ENCODE results near the gene KAT2B.
A peak's percentile ranks its signal among the peaks of the same experiment; 100 is the strongest.

The KAT2B gene

DNA sequence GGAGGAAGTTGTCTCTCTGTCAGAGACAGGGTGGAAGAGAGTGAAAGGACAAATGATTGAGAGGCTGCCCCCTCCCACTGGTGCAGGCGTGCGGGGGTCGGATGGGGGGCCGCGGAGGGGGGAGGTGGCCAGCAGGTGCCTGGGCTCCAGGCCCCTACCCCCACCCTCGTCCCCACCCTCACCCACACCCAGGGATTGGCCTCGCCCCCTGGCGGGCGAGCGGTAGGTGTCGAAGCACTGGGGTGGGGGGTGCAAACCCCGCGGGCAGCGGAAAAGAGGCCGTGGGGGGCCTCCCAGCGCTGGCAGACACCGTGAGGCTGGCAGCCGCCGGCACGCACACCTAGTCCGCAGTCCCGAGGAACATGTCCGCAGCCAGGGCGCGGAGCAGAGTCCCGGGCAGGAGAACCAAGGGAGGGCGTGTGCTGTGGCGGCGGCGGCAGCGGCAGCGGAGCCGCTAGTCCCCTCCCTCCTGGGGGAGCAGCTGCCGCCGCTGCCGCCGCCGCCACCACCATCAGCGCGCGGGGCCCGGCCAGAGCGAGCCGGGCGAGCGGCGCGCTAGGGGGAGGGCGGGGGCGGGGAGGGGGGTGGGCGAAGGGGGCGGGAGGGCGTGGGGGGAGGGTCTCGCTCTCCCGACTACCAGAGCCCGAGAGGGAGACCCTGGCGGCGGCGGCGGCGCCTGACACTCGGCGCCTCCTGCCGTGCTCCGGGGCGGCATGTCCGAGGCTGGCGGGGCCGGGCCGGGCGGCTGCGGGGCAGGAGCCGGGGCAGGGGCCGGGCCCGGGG is at the start of gene KAT2B:
Gene KAT2B (plus strand): TSS at position 682 of the 783 bp plus-strand sequence. CDS start 32 bp downstream, at position 714.
- DNase-seq (ENCODE audit: low read depth in 2 of 2), result peak; percentile 57 to 62
- TF ChIP-seq, protein P1, sequence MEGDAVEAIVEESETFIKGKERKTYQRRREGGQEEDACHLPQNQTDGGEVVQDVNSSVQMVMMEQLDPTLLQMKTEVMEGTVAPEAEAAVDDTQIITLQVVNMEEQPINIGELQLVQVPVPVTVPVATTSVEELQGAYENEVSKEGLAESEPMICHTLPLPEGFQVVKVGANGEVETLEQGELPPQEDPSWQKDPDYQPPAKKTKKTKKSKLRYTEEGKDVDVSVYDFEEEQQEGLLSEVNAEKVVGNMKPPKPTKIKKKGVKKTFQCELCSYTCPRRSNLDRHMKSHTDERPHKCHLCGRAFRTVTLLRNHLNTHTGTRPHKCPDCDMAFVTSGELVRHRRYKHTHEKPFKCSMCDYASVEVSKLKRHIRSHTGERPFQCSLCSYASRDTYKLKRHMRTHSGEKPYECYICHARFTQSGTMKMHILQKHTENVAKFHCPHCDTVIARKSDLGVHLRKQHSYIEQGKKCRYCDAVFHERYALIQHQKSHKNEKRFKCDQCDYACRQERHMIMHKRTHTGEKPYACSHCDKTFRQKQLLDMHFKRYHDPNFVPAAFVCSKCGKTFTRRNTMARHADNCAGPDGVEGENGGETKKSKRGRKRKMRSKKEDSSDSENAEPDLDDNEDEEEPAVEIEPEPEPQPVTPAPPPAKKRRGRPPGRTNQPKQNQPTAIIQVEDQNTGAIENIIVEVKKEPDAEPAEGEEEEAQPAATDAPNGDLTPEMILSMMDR (IDR thresholded peaks at IDR 0.05; ENCODE audit: low read depth, low read length), result peak; percentile 54
- H3K4me3 ChIP-seq (replicated peaks in 1 of 2; ENCODE audit: low read depth in 2 of 2, low read length in 2 of 2), result peak within 1 kb of the TSS; percentile 82 to 84

DNA sequence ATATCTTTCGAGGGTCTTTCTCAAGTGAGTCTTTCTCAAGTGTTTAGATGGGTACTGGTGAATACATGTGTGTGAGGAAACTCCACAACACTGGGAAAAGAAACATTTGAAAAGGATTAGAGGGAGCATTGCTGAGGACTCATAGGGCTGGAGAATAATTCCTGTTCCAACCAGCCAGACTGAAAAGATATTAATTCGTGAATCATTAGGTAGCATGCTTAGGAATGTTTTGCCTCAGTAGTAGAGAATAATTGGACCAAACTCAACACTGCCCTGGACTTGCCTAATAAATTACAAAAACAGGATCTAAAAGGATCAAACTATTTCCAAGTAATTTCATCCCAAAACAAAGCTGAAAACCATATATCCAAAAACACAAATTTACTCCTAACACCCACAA is 45.5 kb upstream of the KAT2B start:
- DNase-seq (ENCODE audit: low read depth in 2 of 2), result no peak
- H3K4me3 ChIP-seq (replicated peaks in 1 of 2; ENCODE audit: low read depth in 2 of 2, low read length in 2 of 2), result no peak overlapping the region
- TF ChIP-seq, protein P1 (IDR thresholded peaks at IDR 0.05; ENCODE audit: low read depth, low read length), result no peak

DNA sequence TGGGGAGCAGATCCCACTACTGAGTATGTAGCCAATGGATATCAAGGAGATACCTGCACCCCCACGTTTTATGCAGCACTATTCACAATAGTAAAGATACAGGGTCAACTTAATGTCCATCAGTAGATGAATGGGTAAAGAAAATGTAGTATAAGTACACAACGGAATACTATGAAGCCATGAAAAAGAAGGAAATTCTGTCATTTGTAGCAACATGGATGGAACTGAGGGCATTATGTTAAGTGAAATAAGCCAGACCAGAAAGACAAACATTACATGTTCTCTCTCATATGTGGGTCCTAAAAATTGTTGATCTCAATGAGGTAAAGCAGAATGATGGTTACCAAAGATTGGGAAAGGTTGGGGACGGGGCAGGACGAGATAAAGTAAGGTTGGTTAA is 42.7 kb upstream of the KAT2B start:
- no peak for DNase-seq (ENCODE audit: low read depth in 2 of 2)
- no peak overlapping the region for H3K4me3 ChIP-seq (replicated peaks in 1 of 2; ENCODE audit: low read depth in 2 of 2, low read length in 2 of 2)
- TF ChIP-seq, protein P1 (IDR thresholded peaks at IDR 0.05; ENCODE audit: low read depth, low read length), result no peak

DNA sequence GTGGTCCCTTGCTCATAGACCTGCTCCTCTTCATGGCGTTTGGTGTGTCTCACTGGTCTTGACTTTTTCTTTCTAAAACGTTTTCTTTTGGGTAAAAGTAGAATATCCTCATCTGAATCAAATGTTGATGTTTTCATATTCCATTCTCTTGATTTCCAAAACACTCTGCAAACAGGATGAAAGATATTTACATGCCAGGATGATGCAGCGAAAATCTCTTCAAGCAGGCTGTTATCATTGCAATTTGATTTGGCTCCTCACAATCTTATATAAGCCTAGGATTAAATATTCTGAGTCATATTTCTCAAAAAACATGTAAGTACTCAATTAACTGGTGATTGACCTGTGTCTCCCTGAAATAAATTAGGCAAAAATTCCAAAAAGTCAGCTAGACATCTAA is 38.3 kb upstream of the KAT2B start:
- no peak for DNase-seq (ENCODE audit: low read depth in 2 of 2)
- TF ChIP-seq, protein P1 (IDR thresholded peaks at IDR 0.05; ENCODE audit: low read depth, low read length), result no peak
- H3K4me3 ChIP-seq (replicated peaks in 1 of 2; ENCODE audit: low read depth in 2 of 2, low read length in 2 of 2), result no peak overlapping the region

DNA sequence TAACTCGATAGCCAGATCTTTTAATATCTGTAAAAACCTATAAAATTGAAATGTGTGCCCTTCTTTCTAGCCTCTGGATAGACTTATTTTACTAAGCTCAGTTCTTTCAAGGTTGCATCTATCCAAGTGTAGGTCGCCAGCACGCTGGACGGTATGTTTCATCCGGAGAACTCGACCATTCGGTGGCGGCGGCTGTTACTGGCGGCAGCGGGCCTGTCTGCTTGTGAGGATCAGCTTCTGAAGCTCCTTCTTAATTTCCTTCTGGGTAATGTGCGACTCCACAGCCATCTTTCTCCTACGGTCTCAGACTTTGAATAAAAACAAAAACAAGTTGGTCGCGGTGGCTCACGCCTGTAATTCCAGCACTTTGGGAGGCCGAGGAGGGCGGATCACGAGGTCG is 32.3 kb upstream of the KAT2B start:
- TF ChIP-seq, protein P1 (IDR thresholded peaks at IDR 0.05; ENCODE audit: low read depth, low read length), result no peak
- DNase-seq (ENCODE audit: low read depth in 2 of 2), result no peak
- no peak overlapping the region for H3K4me3 ChIP-seq (replicated peaks in 1 of 2; ENCODE audit: low read depth in 2 of 2, low read length in 2 of 2)

DNA sequence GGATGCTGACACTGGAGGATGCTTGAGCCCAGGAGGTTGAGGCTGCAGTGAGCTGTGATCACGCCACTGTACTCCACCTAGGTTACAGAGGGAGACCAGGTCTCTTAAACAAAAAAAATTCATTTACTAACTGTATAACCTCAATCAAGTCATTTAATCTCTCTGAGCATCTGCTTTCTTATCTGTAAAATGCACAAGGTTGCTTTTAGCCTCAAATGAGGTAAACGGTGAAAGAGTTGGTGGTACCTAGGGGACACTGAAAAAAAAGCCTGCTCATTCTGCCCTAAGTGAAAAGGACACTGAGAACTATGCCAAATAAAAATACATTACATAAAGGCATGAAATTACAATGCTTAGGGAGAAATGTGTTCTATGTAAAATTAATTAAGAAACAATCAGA is 31.6 kb upstream of the KAT2B start:
- no peak overlapping the region for H3K4me3 ChIP-seq (replicated peaks in 1 of 2; ENCODE audit: low read depth in 2 of 2, low read length in 2 of 2)

More for the DNA sequence above, 31.6 kb upstream of the KAT2B start:
- DNase-seq (ENCODE audit: low read depth in 2 of 2), result no peak
- TF ChIP-seq, protein P1 (IDR thresholded peaks at IDR 0.05; ENCODE audit: low read depth, low read length), result no peak
